Esophagus muscularis mucosa (tissue), 4 donors: Measurements from ENCODE around the gene ANTXRL. TPM values are rescaled to one million over a fixed set of nuclear protein-coding genes. Genes with fewer than 3 reads are reported as not detected.
"Not testable (repeated sequence)": the region's sequence is repeated elsewhere in the genome, so short reads cannot be mapped to it uniquely, and the experiment has no call there.

ENCODE experiments used
- DNase-seq: peaks from one replicate; pipeline ENCODE4 v3.0.0-alpha.2; 2017; ENCODE audit errors: extremely low spot score
- H3K27ac ChIP-seq, 4 donors: fragments of 200-600 bp; sonication (generic); replicated peaks in 1 of 4; 1 replicate in 3 of 4; 2 replicates in 1 of 4; pipeline ENCODE4 v1.5.1; 2016 to 2019; ENCODE audit warnings: mild to moderate bottlenecking in 1 of 4
- H3K27me3 ChIP-seq, 4 donors: fragments of 200-600 bp; sonication (generic); one replicate each; pipeline versions ENCODE4 v1.5.1 to v1.6.0; 2016 to 2019
- H3K36me3 ChIP-seq, 4 donors: fragments of 200-600 bp; sonication (generic); one replicate each; pipeline ENCODE4 v1.5.1; 2016 to 2019
- H3K4me1 ChIP-seq, 4 donors: fragments of 200-600 bp; sonication (generic); one replicate each; pipeline ENCODE4 v1.5.1; 2016 to 2019
- H3K4me3 ChIP-seq, 4 donors: fragments of 200-600 bp; sonication (generic); 1 replicate in 2 of 4; 2 replicates in 2 of 4; pipeline ENCODE4 v1.5.1; 2016 to 2019; ENCODE audit warnings: mild to moderate bottlenecking in 4 of 4, moderate library complexity in 1 of 4
- H3K9me3 ChIP-seq, 4 donors: fragments of 200-600 bp; sonication (generic); 1 replicate in 3 of 4; 2 replicates in 1 of 4; pipeline ENCODE4 v1.5.1; 2016 to 2019
- CTCF ChIP-seq, 3 experiments: fragments of 200-600 bp in 2 of 3; fragments of 450-650 bp in 1 of 3; sonication (generic) in 2 of 3; IDR thresholded peaks; one replicate each; pipeline ENCODE4 v1.5.1; 2017 to 2019; ENCODE audit warnings: antibody characterized with exemption in 3 of 3, mild to moderate bottlenecking in 2 of 3, moderate library complexity in 1 of 3
- EP300 ChIP-seq: sonication (generic); formaldehyde crosslinking; IDR thresholded peaks from one replicate; pipeline ENCODE4 v1.6.1; 2017; ENCODE audit warnings: antibody characterized with exemption
- POLR2A ChIP-seq: fragments of 450-650 bp; IDR thresholded peaks from one replicate; pipeline ENCODE4 v1.6.1; 2017; ENCODE audit warnings: antibody characterized with exemption, moderate library complexity, mild to moderate bottlenecking, low read depth
- POLR2AphosphoS5 ChIP-seq, 2 donors: sonication (generic); formaldehyde crosslinking; IDR thresholded peaks; one replicate each; pipeline ENCODE4 v1.6.1; 2017; ENCODE audit warnings: antibody characterized with exemption in 2 of 2
- WGBS: methylation state at CpG from one replicate; pipeline ENCODE4 v1.1.5; 2018; 5-methylcytosine and 5-hydroxymethylcytosine counted together
- intact Hi-C: fragments of 100-400 bp; cut with DNase I; formaldehyde crosslinking; loops from one replicate; pipeline ENCODE4 v1.15.1; 2023
- total RNA-seq, 4 donors: library from RNA; depleted of rRNA; stranded (reverse); fragments of >200 nt; gene quantifications; one replicate each; pipeline versions ENCODE4 v1.1.0 to v1.2.1, GENCODE V29; 2016

ANTXRL gene
- total RNA-seq, 4 donors from 2014 or later, result not detected

DNA sequence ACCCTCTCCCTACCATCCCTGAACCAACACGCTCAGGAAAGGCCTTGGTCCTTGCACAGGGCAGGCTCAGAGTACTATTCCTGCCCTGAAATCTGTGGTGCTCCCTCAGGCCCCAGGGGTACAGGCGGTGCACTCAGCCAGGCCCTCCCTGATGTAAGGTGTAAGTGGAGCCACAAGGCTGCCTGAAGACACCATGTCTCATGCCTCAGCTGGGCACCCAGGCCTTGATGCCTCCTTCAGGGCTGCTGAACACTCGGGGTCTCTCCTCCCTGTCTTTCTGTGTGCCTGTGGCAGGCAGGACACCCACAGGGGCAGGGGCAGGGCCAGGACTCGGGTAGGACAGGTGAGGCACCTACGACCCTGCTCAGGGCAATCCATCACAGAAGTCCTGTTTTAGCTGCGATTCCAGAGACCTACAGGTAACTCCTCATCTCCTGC, 22.9 kb upstream of the ANTXRL start:
- WGBS, result 100% methylated on average over 3 of the region's 6 CpGs
- no peak overlapping the region for H3K27ac ChIP-seq
- DNase-seq, result no peak
- no peaks in the 10 kb centered on the region for H3K27me3 ChIP-seq
- H3K4me1 ChIP-seq, result no peaks in the 10 kb centered on the region
- H3K36me3 ChIP-seq, result no peaks in the 10 kb centered on the region
- no peak overlapping the region for H3K4me3 ChIP-seq
- intact Hi-C loops, result no loop called here
- TF ChIP-seq POLR2A, result no peak
- TF ChIP-seq EP300, result no peak
- TF ChIP-seq CTCF (IDR thresholded peaks at IDR 0.05), result no peak
- TF ChIP-seq POLR2AphosphoS5 (IDR thresholded peaks at IDR 0.05), result no peak
- H3K9me3 ChIP-seq, result no peaks in the 10 kb centered on the region

GRCh38 chr10:46264336-46264735, 22.5 kb upstream of the ANTXRL start:
- peak; percentile 81 for DNase-seq
- no peaks in the 10 kb centered on the region for H3K4me1 ChIP-seq
- intact Hi-C loops, result no loop called here
- no peaks in the 10 kb centered on the region for H3K9me3 ChIP-seq
- H3K4me3 ChIP-seq, result no peak overlapping the region
- no peaks in the 10 kb centered on the region for H3K36me3 ChIP-seq
- H3K27ac ChIP-seq, result no peak overlapping the region
- no peak for TF ChIP-seq POLR2AphosphoS5 (IDR thresholded peaks at IDR 0.05)
- no peak for TF ChIP-seq CTCF (IDR thresholded peaks at IDR 0.05)
- TF ChIP-seq POLR2A, result no peak
- TF ChIP-seq EP300, result no peak
- WGBS, result 79% methylated on average over 5 of the region's 5 CpGs
- no peaks in the 10 kb centered on the region for H3K27me3 ChIP-seq

DNA sequence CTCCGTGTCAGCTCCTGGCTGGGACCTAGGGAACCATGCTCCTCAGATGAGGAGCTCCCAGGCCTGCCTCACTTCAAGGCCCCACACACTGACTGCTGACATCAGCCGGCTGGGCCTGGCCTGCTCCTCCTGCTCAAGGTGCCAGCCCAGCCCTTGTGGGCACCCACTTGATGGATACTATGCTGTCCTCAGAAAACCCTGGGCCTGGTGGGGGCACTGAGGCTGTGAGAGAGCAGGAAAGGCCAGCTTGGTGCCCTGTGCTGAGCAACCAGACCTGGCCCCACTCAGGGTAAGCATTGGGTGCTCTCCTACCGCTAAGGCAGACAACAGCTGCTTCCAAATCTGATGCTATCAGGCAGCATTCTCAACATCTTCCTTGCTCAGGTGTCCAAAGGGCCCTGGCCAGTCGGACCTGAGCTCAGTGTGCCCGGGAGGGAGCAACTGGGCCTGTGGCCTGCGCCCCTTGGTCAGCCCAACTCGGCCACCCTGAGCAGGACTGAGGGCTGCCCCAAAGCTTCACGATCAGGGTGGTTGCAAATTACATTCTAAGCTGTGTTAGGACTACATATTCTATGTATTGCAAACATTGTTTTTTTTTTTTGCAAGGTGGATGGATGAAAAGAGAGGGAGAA, 21.9 kb upstream of the ANTXRL start:
- H3K36me3 ChIP-seq, result no peaks in the 10 kb centered on the region
- peak; percentile 85 for DNase-seq
- no peak overlapping the region for H3K4me3 ChIP-seq
- no peak for TF ChIP-seq POLR2A
- TF ChIP-seq CTCF (IDR thresholded peaks at IDR 0.05), result no peak
- no peak for TF ChIP-seq EP300
- H3K4me1 ChIP-seq, result no peaks in the 10 kb centered on the region
- 94% methylated on average over 6 of the region's 8 CpGs for WGBS
- no peaks in the 10 kb centered on the region for H3K27me3 ChIP-seq
- intact Hi-C loops, result no loop called here
- no peak overlapping the region for H3K27ac ChIP-seq
- H3K9me3 ChIP-seq, result no peaks in the 10 kb centered on the region

- H3K4me1 ChIP-seq, intact Hi-C loops, H3K4me3 ChIP-seq, H3K27me3 ChIP-seq, H3K9me3 ChIP-seq, H3K27ac ChIP-seq, DNase-seq, H3K36me3 ChIP-seq: not testable (repeated sequence)
- WGBS, result 84% methylated on average over 4 of the region's 6 CpGs
Observed at GRCh38 chr10:46265566-46266305, 21.1 kb upstream of the ANTXRL start.

DNA sequence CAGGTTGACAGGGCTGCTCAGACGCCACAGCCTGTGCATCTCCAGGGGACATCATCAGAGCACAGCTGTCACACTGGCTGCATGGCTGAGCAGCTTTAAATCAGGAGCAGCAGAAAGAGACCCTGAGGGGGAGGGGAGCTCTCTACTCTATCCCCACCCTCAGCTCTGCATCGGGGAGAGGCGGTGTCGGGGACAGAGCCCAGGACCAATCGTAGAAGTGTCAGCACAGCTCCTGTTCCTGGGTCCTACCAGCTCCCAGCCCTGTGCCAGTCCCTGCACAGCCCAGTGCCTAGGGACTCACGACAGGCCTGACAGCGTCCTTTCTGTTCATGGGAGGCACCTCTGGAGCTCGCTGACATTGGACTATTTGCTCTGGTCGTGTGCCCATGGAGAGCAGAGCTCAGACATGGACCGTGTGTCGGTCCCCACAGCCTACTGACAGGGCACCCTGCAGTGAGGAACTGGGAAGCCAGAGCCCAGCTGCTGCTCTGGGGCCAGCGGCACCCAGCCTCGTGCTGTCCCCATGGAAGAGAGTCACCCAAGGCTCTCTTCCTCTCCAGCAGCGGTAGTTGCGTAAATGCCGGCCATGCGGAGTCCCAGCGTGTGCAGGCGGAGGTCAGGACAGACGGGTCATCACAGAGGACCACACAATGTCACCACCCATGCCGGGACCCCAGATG, 20.4 kb upstream of the ANTXRL start:
- Histone ChIP-seq H3K27me3 (no peaks in the 10 kb centered on the region), H3K4me3 (no peak overlapping the region), H3K9me3 (no peaks in the 10 kb centered on the region), H3K4me1 (no peaks in the 10 kb centered on the region), H3K36me3 (no peaks in the 10 kb centered on the region), H3K27ac (no peak overlapping the region)
- WGBS, result 90% methylated on average over 13 of the region's 21 CpGs
- no peak for DNase-seq
- intact Hi-C loops, result no loop called here
- TF ChIP-seq POLR2A (no peak), CTCF (IDR thresholded peaks at IDR 0.05) (no peak), POLR2AphosphoS5 (IDR thresholded peaks at IDR 0.05) (no peak), EP300 (no peak)
